ENCODE measurements around the gene FAM180A.
"Not testable (repeated sequence)": the region's sequence is repeated elsewhere in the genome, so short reads cannot be mapped to it uniquely, and the experiment has no call there.

FAM180A gene

GRCh38 chr7:135741905-135742304 is 6.7 kb downstream of the FAM180A start:
- DNase-seq (ENCODE audit: low spot score): no peak

GRCh38 chr7:135740889-135741288 is 7.7 kb downstream of the FAM180A start:
- no peak for DNase-seq (ENCODE audit: low spot score)

- not testable (repeated sequence) for DNase-seq (ENCODE audit: low spot score)
These were observed 11.3 kb downstream of the FAM180A start for GRCh38 chr7:135737306-135737647.

DNA sequence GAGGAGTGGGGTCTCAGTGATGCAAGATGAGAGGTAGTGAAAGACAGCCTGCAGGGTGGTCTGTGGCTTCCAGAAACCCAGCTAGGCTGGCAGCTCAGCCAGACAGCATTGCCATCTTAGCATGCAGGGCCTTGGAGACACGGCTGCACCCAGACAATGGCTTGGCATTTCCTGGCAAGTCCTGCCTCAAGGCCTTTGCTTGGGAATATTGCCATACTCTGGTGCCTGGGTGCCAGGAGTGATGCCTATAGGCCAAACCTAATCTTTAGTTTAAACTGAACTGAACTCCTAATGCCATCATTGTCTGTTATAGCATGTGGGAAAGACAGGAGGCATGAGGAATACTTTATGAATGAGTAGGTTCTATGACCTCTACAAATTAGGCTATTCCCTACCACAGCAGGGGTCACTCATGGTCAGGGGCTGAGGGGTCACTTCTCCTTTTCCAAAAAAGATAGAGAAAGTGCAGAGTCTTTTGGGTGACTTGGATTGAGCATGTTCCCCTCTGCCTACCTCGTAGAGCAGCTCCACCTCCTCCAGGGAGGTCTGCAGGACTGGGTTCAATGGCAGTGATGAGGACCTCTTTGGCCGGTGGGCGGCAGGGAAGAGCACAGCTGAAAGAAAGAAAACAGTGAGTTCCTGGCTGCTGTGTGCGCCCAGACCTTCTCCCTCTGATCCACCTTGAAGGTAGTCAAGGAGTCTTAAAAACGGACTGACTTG is 11.9 kb downstream of the FAM180A start:
- DNase-seq (ENCODE audit: low spot score): no peak

DNA sequence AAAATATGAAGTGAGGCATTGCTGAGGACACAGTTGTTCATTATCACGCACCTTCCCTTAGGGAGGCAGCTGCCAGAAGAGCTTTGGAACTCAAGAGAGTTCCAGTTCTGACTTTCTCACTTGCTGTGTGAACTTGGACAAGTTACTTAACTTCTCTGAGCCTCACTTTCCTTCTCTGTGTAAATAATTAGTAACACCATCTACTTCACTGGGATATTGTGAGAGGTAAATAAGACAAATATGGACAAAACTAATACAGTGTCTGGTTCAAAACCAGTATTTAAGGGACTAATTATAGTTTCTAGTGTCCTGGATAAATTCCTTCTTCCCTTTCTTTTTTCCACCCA is 14.3 kb downstream of the FAM180A start:
- no peak for DNase-seq (ENCODE audit: low spot score)

DNA sequence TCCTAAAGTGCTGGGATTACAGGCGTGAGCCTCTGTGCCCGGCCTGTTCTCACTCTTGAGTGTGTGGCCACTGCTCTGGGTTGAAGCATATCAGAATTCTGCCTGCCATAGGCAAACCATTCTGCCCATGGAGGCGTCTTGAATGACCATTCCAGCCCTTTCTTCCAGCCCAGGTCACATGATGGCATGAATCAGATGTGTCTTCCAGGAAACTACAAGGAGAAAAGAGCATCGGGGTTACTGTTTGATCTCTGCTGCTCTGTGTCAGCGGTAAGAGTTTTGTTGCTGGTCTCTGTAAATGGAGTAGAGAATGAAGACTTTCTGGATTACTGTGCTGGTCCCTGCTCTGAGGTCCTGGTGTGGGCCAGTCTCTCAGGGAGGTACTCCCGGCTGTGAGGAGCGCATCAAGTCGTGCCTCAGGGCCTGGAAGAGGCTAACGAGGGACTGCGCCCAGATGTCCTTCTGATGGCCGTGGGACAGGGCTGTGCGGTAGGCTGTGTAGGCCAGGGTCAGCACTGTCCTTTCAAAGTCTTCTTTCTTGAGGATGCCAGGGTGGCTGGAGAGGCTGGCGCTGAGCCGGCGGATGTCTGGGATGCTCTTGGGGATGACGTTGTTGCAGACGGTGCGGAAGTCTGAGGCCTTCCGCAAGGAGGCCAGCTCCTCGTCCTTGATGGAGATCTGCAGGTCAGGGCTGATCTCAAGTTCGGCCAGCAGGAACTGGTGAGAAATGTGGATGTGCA is 14.8 kb downstream of the FAM180A start:
- DNase-seq (ENCODE audit: low spot score): no peak

DNA sequence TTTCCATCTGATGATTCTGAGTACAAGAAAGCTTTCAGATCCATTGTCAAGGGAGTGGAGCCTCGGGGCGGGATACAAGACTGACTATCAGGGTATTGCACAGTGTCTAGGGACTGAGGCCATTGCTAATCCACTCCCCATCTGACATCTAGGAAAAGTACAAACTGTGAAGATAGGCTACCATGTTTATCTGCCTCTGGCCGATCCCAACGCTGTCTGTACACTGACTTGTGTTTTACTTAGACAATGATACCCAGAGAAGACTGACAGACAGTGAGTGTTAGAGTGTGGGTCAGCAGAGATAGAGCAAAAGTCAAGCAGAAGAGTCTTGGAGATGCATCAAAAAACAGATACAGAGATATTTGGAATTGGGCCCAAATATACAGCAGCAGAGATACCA is 17.5 kb downstream of the FAM180A start:
- no peak for DNase-seq (ENCODE audit: low spot score)

DNA sequence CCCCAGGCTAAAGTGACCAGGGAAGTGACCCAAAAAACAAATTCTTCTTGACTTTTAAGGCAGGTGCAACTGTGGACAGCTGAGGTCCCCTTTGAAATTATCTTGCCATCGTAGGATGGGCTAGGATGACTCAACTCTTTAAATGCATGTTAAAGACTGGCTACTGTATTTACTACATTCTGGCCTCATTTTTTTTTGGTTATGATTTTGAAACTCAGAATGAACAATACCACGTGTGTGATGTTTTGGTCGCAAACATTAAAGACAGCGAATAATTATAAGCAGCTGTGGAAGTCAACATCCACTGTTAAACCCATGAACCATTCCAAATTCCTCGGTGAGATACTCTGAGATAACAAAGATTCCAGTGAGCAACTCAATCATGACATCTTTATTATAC is 19.4 kb downstream of the FAM180A start:
- DNase-seq (ENCODE audit: low spot score): peak; percentile 50

DNA sequence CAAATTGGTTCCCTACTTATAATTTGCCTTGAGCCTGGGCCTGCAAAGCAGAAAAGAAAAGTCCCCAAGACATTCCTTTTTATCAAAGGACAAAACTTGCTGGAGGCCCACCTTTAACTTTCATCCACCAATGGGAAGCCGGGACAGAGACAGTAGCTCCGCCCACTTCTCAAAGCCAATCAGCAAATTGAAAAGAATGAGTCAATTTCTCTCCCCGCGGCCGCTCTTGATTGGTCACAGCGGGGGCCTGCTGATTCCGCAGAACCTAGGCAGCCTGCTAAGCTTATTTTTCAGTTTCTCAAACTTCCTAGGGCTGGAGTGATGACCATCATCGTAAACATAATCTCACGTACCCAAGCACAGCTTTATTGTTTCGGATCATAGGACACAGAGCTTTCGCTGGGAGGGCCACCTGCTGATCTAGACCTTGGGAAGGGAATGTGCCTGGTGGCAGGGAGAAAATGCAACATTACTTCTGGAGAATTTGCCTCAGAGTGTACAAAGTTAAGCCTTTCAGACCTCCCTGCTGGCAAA is 20.4 kb downstream of the FAM180A start, which contains the start of gene SLC13A4:
SLC13A4 (minus strand) TSS at position 51 of the 534 bp plus-strand sequence. CDS start 690 bp downstream, outside the sequence.
- DNase-seq (ENCODE audit: low spot score): no peak

DNA sequence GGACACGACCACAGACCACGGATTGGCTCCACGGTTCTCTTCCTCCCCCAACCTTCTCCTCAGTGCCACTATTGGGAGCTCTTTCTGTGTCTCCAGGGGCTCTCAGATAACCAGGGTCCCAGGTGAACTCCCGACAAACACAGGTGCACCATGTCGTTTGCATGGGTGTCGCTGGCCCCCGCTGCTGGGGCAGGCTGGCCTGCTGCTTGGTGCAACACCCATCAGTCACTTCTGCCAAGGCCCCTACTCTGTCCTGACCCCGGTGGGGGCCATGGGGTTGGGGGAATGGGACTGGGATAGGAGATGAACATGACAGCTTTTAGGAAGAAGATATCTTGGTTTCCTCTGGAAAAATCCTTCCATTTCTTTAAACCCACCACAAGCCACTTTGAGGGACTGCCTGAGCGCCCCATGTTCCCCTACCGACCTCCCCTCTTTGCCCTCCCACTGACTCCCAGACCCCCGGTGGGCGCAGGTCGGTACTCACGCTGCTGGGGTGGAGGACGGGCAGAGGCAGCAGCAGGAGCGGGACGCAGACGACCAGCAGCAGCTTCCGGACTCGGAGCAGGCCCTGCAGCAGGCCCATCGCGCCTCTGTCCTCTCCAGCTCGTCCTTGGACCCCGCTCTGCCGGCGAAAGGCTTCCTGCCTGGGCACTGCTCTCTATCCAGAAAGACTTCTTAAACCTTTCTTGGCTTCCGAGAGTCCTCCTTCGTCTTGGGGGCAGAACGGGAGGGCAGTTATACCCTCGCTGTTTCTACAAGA is 21.5 kb downstream of the FAM180A start:
- no peak for DNase-seq (ENCODE audit: low spot score)

- DNase-seq (ENCODE audit: low spot score): no peak
These were observed 22.3 kb downstream of the FAM180A start for GRCh38 chr7:135726276-135726788.

DNA sequence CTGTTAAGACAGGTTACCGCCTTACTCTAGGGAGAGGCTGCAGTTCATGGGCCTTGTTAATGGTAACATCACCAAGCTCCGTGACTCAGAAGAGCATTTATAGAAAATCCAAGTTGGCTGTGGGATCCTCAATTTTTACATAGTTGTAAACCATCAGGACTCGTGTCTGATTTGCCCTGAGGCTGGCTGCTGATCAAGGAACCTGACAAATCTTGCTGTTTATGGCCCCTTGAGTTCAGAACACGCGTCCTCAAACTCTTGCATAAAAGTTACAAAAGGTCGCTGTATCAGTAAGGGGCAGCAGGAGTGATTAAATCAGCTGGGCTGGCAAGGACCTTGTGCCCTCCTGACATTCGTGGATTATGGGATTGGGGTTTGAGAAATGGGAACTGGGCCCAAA is 25.2 kb downstream of the FAM180A start:
- no peak for DNase-seq (ENCODE audit: low spot score)

GRCh38 chr7:135721198-135721820 is 27.3 kb downstream of the FAM180A start:
- no peak for DNase-seq (ENCODE audit: low spot score)

- no peak for DNase-seq (ENCODE audit: low spot score)
These were observed 28.9 kb downstream of the FAM180A start for GRCh38 chr7:135719688-135720087.

DNA sequence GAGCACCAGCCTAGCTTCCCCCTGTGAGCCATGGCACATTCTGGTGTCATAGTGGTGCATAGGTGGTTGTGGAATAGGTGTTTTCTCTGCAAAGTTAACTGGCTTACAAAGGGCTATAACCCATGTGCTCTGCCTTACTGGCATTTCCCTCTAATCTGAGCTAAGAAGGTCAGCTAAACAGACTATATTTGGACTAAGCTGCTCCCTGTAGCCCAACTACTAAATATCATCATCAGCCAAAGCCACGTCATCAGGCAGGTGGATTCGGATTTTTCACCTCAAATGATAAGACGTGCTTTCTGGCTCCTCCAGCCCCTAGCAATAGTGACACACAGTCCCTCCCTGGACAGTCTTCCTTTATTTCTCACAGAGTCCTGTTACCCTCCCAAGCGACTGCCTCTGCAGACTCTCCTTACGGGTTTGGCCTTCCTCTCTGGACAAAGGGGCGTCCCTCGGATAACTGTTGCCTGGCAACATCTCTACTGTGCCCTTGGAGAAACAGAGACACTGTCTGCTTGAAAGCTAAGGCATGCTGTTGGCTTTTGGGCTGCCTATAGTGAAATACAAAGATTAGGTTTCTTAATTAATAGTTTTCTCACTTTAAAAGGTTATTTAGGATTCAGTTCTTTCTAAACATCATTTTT is 29.7 kb downstream of the FAM180A start:
- DNase-seq (ENCODE audit: low spot score): no peak

GRCh38 chr7:135718219-135718618 is 30.4 kb downstream of the FAM180A start:
- DNase-seq (ENCODE audit: low spot score): no peak

GRCh38 chr7:135717693-135718092 is 30.9 kb downstream of the FAM180A start:
- DNase-seq (ENCODE audit: low spot score): no peak

GRCh38 chr7:135716677-135717238 is 31.9 kb downstream of the FAM180A start:
- peak; percentile 38 for DNase-seq (ENCODE audit: low spot score)

GRCh38 chr7:135715673-135716072 is 32.9 kb downstream of the FAM180A start:
- no peak for DNase-seq (ENCODE audit: low spot score)

DNA sequence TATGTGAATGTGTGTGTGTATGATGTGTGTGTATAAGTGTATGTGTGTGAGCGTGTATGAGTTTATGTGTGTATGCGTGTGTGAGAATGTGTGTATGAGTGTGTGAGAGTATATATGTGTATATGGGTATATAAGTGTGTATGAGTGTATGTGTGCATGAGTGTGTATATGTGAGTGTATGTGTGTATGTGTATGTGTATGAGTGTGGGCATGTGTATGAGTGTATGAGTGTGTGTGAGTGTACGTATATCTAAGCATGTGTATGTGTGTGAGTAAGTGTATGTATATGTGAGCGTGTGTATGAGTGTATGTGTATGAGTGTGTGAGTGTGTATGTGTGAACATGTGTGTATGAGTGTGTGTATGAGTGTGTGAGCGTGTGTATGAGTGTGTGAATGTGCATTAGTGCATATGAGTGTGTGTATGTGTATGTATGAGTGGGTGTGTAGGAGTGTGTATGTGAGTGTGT is 33.5 kb downstream of the FAM180A start:
- DNase-seq (ENCODE audit: low spot score): no peak

DNA sequence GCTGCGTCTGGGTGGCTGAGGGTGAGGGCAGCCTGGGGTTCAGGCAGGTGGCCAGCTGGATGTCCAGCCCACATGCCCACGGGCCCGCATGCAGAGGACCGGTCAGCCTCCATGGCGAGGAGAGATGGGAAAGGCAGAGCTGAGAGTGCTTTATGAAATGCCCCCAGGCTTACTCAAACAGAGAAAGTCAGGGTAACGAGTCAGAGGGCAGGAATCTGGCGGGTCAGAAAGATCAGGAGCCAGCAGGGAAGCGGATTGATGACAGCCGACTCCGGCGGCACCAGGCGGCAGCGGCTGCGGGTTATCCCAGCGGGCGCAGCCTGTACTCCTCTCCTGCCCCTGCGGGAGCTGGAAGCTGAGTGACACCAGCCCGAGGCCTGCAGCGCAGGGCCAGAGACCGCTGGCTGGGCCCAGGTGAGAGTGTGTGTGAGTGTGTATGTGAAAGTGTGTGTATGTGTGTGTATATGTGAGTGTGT is 34.0 kb downstream of the FAM180A start:
- DNase-seq (ENCODE audit: low spot score): peak; percentile 70

Data from AG08395 (cell line).